ENCODE measurements around the gene C19orf85. TPM values are rescaled to one million over a fixed set of nuclear protein-coding genes. Genes with fewer than 3 reads are reported as not detected.

Gene C19orf85
- total RNA-seq, 1 donor from 2014 or later: not detected

DNA sequence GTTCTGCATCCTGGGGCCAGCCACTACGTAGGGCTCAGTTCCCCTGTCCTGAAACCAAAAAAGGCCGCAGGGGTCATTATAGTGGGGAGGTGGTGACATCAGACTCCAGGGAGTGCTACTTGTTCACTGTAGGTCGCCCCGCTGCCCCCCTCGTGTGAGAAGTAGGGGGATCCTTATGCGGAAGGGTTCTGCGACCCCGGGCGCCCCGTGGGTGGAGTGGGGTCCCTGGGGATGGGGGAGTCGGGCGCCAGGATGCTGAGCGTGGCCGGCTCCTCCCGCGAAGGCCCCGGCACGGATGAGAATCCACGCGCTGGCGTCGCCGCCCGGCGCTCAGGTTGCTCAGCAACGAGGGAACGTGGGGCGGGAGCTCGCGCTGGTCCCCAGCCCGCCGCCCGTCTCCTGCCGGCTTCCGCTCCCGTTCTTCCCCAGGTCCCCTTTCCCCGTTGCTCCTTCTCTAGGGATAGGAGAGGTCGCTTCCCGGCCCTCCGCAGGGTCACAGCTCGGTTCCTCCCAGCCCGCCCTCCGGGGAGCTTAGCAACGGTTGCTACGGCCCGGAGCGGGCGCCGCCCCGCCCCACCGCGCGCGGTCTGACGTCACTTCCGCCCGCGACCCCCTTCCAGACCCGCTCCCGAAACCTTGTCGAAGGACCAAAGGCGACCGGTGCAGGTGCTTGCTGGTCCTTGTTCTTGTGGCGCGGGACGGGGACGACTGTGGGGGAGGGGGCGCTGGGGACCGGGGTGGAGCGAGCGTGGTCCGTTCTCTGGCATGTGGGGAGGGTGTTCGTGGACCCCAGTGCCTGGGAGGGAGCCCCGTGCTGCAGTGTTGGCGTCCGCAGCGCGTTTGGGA lies 20.3 kb upstream of the C19orf85 start, which contains the start of gene NAT14:
Gene NAT14 (plus strand): TSS at position 596 of the 846 bp plus-strand sequence. CDS start 521 bp downstream, outside the sequence.
- peak within 1 kb of the TSS; percentile 71 for H3K4me3 ChIP-seq
- peak within 1 kb of the TSS; percentile 77 for H3K27ac ChIP-seq
- intact Hi-C loops (cut with DNase I): no loop called here
- H3K9me3 ChIP-seq: no peaks in the 10 kb centered on the region
- peaks cover 8% of the 10 kb centered on the region for H3K27me3 ChIP-seq (ENCODE audit: low read depth)
- TF ChIP-seq, protein P1, sequence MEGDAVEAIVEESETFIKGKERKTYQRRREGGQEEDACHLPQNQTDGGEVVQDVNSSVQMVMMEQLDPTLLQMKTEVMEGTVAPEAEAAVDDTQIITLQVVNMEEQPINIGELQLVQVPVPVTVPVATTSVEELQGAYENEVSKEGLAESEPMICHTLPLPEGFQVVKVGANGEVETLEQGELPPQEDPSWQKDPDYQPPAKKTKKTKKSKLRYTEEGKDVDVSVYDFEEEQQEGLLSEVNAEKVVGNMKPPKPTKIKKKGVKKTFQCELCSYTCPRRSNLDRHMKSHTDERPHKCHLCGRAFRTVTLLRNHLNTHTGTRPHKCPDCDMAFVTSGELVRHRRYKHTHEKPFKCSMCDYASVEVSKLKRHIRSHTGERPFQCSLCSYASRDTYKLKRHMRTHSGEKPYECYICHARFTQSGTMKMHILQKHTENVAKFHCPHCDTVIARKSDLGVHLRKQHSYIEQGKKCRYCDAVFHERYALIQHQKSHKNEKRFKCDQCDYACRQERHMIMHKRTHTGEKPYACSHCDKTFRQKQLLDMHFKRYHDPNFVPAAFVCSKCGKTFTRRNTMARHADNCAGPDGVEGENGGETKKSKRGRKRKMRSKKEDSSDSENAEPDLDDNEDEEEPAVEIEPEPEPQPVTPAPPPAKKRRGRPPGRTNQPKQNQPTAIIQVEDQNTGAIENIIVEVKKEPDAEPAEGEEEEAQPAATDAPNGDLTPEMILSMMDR (IDR thresholded peaks at IDR 0.05): no peak
- H3K36me3 ChIP-seq: peaks cover 28% of the 10 kb centered on the region
- DNase-seq (no peak), ATAC-seq (peak; percentile 62 to 65)
- H3K4me1 ChIP-seq: peaks cover 38% of the 10 kb centered on the region

DNA sequence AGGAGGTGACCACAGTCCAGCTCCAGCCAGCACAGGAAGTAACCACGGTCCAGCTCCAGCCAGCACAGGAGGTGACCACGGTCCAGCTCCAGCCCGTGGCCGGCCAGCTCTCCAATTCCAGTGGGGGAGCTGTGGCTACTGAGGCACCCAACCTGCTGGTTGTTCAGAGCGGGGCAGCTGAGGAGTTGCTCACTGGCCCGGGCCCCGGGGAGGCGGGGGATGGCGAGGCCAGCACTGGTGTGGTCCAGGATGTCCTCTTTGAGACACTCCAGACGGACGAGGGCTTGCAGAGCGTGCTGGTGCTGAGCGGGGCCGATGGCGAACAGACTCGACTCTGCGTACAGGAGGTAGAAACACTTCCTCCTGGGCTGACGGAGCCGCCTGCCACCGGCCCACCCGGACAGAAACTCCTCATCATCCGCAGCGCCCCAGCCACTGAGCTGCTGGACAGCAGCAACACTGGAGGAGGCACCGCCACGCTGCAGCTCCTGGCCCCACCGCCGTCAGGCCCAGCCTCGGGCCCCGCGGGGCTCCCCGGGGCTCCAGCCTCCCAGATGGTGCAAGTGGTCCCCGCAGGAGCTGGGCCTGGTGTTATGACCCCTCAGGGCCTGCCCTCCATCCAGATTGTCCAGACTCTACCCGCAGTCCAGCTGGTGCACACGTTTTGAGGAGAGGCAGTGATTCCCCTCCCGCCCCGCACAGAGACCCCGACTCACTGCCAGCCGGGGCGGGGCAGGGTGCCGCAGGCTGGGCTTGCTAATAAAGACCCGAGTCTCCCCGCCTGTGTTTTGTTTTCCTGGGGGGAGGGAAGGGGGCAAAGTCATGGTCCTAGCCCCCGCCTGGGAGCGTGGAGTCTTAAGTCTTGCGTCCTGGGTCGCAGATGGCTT lies 19.4 kb upstream of the C19orf85 start:
- intact Hi-C loops (cut with DNase I): no loop called here
- no peak for ATAC-seq
- Histone ChIP-seq H3K4me3 (peak overlapping the region; percentile 71), H3K27ac (peak overlapping the region; percentile 77), H3K4me1 (peaks cover 38% of the 10 kb centered on the region), H3K36me3 (peaks cover 28% of the 10 kb centered on the region), H3K27me3 (ENCODE audit: low read depth) (no peaks in the 10 kb centered on the region), H3K9me3 (no peaks in the 10 kb centered on the region)
- TF ChIP-seq, protein P1 (IDR thresholded peaks at IDR 0.05): no peak
- no peak for DNase-seq

DNA sequence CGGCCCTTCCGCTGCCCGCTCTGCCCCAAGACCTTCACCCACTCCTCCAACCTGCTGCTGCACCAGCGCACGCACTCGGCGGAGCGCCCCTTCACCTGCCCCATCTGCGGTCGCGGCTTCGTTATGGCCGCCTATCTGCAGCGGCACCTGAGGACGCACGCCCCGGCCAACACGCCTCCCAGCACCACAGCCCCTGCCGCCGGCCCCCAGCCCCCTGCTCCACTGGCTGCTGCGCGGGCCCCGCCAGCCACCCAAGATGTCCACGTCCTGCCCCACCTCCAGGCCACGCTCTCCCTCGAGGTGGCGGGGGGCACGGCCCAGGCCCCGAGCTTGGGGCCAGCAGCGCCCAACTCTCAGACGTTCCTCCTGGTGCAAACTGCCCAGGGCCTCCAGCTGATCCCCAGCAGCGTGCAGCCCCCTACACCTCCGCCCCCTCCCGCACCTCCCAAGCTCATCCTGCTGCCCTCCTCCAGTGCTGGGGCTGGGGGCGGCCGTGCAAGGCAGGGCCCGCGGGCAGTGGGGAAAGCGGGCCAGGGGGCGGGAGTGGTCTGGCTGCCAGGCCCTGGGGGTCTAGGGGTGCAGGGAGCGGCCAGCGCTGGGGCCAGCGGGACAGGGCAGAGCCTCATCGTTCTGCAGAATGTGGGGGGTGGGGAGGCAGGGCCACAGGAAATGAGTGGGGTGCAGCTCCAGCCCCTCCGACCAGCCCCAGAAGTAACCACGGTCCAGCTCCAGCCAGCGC lies 18.6 kb upstream of the C19orf85 start:
- TF ChIP-seq, protein P1 (IDR thresholded peaks at IDR 0.05): no peak
- no peak for DNase-seq
- intact Hi-C loops (cut with DNase I): no loop called here
- Histone ChIP-seq H3K27me3 (ENCODE audit: low read depth) (no peaks in the 10 kb centered on the region), H3K4me1 (peaks cover 43% of the 10 kb centered on the region), H3K27ac (no peak overlapping the region), H3K4me3 (no peak overlapping the region), H3K36me3 (peaks cover 28% of the 10 kb centered on the region), H3K9me3 (no peaks in the 10 kb centered on the region)
- ATAC-seq: no peak

DNA sequence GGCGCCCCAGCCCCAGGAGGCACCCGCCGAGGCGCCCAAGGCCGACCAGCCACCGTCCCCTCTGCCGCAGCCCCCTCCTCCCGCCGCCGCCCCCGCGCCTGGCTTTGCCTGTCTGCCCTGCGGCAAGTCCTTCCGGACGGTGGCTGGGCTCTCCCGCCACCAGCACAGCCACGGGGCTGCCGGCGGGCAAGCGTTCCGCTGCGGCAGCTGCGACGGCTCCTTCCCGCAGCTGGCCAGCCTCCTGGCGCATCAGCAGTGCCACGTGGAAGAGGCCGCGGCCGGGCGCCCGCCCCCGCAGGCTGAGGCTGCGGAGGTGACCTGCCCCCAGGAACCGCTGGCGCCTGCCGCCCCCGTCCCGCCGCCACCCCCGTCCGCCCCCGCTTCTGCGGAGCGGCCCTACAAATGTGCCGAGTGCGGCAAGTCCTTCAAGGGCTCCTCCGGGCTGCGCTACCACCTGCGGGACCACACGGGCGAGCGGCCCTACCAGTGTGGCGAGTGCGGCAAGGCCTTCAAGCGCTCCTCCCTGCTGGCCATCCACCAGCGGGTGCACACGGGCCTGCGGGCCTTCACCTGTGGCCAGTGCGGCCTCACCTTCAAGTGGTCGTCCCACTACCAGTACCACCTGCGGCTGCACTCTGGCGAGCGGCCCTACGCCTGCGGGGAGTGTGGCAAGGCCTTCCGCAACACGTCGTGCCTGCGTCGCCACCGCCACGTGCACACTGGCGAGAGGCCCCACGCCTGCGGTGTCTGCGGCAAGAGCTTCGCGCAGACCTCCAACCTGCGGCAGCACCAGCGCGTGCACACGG lies 17.8 kb upstream of the C19orf85 start:
- Histone ChIP-seq H3K4me3 (no peak overlapping the region), H3K27ac (no peak overlapping the region), H3K36me3 (peaks cover 28% of the 10 kb centered on the region), H3K4me1 (peaks cover 44% of the 10 kb centered on the region), H3K9me3 (no peaks in the 10 kb centered on the region), H3K27me3 (ENCODE audit: low read depth) (no peaks in the 10 kb centered on the region)
- TF ChIP-seq, protein P1 (IDR thresholded peaks at IDR 0.05): no peak
- no peak for DNase-seq
- no peak for ATAC-seq
- intact Hi-C loops (cut with DNase I): no loop called here

All from lower lobe of right lung (tissue), 2 donors.